ENCODE results near the gene RNU7-1.

Gene RNU7-1

DNA sequence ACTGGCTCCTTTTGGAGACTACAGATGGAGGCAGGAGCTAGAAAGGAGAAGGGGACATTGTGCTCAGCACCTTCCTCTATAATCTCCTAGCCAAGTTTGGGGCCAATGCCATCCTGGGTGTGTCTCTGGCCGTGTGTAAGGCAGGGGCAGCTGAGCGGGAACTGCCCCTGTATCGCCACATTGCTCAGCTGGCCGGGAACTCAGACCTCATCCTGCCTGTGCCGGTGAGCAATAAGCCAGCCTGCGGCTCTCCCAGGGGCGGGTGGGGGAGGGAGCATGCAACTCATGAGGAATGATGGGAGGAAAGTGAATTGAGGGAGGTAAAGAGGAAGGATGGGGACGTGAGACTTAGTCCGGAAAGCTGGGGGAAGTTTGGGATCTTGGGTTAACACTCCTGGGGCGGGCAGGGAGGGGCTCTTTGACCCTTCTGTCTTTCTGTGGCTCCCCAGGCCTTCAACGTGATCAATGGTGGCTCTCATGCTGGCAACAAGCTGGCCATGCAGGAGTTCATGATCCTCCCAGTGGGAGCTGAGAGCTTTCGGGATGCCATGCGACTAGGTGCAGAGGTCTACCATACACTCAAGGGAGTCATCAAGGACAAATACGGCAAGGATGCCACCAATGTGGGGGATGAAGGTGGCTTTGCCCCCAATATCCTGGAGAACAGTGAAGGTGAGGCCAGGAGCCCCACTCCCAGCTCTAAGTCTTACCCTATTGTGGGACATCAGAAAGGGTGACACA is 26.0 kb upstream of the RNU7-1 start:
- DNase-seq (ENCODE audit: low read depth in 2 of 2), result no peak

GRCh38 chr12:6919588-6919987 is 24.0 kb upstream of the RNU7-1 start:
- DNase-seq (ENCODE audit: low read depth in 2 of 2), result no peak

DNA sequence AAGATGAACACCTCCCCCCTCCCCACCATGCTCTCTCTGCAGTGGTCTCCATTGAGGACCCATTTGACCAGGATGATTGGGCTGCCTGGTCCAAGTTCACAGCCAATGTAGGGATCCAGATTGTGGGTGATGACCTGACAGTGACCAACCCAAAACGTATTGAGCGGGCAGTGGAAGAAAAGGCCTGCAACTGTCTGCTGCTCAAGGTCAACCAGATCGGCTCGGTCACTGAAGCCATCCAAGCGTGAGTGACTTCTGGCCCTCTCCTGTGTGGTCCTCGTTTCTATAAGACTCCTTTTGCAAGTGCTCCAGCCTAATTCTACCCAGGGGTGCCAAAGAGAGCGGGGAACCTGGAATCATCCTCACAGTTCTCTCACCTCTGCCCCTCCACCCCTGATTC is 22.1 kb upstream of the RNU7-1 start:
- DNase-seq (ENCODE audit: low read depth in 2 of 2), result no peak

GRCh38 chr12:6921996-6922946 is 21.3 kb upstream of the RNU7-1 start:
- DNase-seq (ENCODE audit: low read depth in 2 of 2), result no peak

DNA sequence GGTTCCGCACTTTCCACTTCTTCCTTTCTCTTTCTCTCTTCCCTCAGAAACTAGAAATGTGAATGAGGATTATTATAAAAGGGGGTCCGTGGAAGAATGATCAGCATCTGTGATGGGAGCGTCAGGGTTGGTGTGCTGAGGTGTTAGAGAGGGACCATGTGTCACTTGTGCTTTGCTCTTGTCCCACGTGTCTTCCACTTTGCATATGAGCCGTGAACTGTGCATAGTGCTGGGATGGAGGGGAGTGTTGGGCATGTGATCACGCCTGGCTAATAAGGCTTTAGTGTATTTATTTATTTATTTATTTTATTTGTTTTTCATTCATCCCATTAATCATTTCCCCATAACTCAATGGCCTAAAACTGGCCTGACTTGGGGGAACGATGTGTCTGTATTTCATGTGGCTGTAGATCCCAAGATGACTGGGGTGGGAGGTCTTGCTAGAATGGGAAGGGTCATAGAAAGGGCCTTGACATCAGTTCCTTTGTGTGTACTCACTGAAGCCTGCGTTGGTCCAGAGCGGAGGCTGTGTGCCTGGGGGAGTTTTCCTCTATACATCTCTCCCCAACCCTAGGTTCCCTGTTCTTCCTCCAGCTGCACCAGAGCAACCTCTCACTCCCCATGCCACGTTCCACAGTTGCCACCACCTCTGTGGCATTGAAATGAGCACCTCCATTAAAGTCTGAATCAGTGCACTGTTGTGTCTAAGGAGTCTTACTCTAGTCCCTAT is 20.4 kb upstream of the RNU7-1 start:
- no peak for DNase-seq (ENCODE audit: low read depth in 2 of 2)

GRCh38 chr12:6923851-6924250 is 19.8 kb upstream of the RNU7-1 start:
- DNase-seq (ENCODE audit: low read depth in 2 of 2), result no peak

- no peak for DNase-seq (ENCODE audit: low read depth in 2 of 2)
Measured at GRCh38 chr12:6925239-6925539, 18.4 kb upstream of the RNU7-1 start.

- peak; percentile 59 to 62 for DNase-seq (ENCODE audit: low read depth in 2 of 2)
Measured at GRCh38 chr12:6925540-6926279, 17.9 kb upstream of the RNU7-1 start.

- peak; percentile 57 to 60 for DNase-seq (ENCODE audit: low read depth in 2 of 2)
Measured at GRCh38 chr12:6927379-6928021, 16.1 kb upstream of the RNU7-1 start, which contains the start of gene ATN1. TSS of gene ATN1 (plus strand) at chr12:6927959. CDS start at chr12:6934002, 6,043 bp downstream.

DNA sequence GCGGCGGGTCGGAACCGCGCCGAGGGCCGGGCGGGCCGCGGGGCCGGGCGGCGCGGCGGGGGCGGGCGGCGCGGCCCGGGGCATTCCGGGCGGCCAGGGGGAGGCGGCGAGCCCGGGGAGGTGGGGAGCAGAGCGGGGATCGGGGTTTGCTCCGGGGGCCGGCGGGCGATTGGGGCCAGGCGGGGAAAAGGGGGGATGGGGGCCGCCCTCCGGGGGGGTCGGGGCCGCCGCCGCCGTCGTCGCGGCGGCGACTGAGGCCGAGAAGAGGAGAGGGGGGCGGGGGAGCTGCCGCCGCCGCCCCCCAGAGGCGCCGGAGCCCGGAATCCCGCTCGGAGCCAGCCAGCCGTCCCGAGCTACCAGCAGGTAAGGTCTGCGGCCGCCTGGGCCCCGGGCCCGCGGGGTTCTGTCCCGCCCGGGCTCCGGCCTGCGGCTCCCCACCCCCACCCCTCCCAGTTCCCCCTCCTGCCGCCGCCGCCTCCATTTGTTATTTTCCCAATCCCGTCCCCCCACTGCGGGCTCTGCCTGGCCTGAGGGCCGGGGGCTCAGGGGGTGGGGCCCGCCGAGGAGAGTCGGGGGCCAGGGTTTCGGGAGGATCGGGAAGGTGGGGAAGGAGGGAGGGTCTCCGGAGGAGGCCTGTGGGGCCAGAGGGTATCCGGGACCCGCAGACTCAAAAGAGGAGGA is 15.5 kb upstream of the RNU7-1 start:
- DNase-seq (ENCODE audit: low read depth in 2 of 2), result no peak

GRCh38 chr12:6928703-6929407 is 14.8 kb upstream of the RNU7-1 start:
- no peak for DNase-seq (ENCODE audit: low read depth in 2 of 2)

- no peak for DNase-seq (ENCODE audit: low read depth in 2 of 2)
Measured at GRCh38 chr12:6929466-6930452, 13.9 kb upstream of the RNU7-1 start.

DNA sequence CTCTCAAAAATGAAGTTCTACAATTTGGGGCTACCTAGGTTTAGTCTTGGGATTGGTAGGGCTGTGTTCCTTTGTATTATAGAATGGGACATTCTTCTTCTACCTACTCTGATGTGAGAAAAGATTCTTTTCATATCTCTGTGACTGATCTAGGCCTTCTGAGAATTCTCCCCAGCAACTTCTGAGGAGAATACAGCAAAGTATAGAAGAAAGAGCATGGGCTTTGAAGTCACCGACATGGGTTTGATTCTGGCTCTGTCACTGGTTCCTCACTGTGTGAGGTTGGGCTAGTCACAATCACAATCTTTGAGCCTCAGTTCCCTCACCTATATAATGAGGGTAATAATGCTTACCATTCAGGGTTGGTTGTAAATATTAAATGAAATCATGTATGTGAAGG is 10.8 kb upstream of the RNU7-1 start:
- DNase-seq (ENCODE audit: low read depth in 2 of 2), result no peak

GRCh38 chr12:6934110-6934509 is 9.5 kb upstream of the RNU7-1 start:
- DNase-seq (ENCODE audit: low read depth in 2 of 2), result no peak

DNA sequence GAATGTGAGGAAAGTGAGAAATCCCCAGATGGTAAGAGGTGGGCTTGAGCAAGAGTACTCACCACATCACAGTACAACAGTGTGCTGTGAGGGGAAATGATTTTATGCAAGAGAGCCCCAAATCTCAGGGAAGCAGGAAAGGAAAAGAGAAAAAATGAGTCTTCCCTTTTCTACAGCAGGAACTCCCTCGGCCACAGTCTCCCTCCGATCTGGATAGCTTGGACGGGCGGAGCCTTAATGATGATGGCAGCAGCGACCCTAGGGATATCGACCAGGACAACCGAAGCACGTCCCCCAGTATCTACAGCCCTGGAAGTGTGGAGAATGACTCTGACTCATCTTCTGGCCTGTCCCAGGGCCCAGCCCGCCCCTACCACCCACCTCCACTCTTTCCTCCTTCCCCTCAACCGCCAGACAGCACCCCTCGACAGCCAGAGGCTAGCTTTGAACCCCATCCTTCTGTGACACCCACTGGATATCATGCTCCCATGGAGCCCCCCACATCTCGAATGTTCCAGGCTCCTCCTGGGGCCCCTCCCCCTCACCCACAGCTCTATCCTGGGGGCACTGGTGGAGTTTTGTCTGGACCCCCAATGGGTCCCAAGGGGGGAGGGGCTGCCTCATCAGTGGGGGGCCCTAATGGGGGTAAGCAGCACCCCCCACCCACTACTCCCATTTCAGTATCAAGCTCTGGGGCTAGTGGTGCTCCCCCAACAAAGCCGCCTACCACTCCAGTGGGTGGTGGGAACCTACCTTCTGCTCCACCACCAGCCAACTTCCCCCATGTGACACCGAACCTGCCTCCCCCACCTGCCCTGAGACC is 8.0 kb upstream of the RNU7-1 start:
- DNase-seq (ENCODE audit: low read depth in 2 of 2), result no peak

DNA sequence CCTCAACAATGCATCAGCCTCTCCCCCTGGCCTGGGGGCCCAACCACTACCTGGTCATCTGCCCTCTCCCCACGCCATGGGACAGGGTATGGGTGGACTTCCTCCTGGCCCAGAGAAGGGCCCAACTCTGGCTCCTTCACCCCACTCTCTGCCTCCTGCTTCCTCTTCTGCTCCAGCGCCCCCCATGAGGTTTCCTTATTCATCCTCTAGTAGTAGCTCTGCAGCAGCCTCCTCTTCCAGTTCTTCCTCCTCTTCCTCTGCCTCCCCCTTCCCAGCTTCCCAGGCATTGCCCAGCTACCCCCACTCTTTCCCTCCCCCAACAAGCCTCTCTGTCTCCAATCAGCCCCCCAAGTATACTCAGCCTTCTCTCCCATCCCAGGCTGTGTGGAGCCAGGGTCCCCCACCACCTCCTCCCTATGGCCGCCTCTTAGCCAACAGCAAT is 7.4 kb upstream of the RNU7-1 start:
- no peak for DNase-seq (ENCODE audit: low read depth in 2 of 2)

DNA sequence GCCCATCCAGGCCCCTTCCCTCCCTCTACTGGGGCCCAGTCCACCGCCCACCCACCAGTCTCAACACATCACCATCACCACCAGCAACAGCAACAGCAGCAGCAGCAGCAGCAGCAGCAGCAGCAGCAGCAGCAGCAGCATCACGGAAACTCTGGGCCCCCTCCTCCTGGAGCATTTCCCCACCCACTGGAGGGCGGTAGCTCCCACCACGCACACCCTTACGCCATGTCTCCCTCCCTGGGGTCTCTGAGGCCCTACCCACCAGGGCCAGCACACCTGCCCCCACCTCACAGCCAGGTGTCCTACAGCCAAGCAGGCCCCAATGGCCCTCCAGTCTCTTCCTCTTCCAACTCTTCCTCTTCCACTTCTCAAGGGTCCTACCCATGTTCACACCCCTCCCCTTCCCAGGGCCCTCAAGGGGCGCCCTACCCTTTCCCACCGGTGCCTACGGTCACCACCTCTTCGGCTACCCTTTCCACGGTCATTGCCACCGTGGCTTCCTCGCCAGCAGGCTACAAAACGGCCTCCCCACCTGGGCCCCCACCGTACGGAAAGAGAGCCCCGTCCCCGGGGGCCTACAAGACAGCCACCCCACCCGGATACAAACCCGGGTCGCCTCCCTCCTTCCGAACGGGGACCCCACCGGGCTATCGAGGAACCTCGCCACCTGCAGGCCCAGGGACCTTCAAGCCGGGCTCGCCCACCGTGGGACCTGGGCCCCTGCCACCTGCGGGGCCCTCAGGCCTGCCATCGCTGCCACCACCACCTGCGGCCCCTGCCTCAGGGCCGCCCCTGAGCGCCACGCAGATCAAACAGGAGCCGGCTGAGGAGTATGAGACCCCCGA is 6.8 kb upstream of the RNU7-1 start:
- no peak for DNase-seq (ENCODE audit: low read depth in 2 of 2)
